Karpas-422 (cell line): ENCODE measurements around the gene FURIN. TPM values are rescaled to one million over a fixed set of nuclear protein-coding genes. Genes with fewer than 3 reads are reported as not detected.
A peak's percentile ranks its signal among the peaks of the same experiment; 100 is the strongest.
"Not testable (repeated sequence)": the region's sequence is repeated elsewhere in the genome, so short reads cannot be mapped to it uniquely, and the experiment has no call there.

Experiments
- DNase-seq: peaks from one replicate; pipeline ENCODE4 v3.0.0-alpha.2; 2015
- H2AFZ ChIP-seq: fragments of 200-600 bp; sonication (generic); 2 replicates; pipeline ENCODE4 v1.6.1; 2014; ENCODE audit warnings: antibody characterized with exemption, low read length, mixed read lengths
- H3K27ac ChIP-seq: fragments of 200-600 bp; sonication (generic); 2 replicates; pipeline ENCODE4 v1.5.1; 2014; ENCODE audit warnings: mild to moderate bottlenecking, low read length, moderate library complexity
- H3K27me3 ChIP-seq: fragments of 200-600 bp; sonication (generic); 2 replicates; pipeline ENCODE4 v1.6.1; 2014; ENCODE audit warnings: low read length, mixed read lengths
- H3K36me3 ChIP-seq: fragments of 200-600 bp; sonication (generic); 2 replicates; pipeline ENCODE4 v1.6.1; 2014; ENCODE audit warnings: low read length, mixed read lengths; ENCODE audit not compliant: insufficient read depth
- H3K4me1 ChIP-seq: fragments of 200-600 bp; sonication (generic); 2 replicates; pipeline ENCODE4 v1.6.1; 2014; ENCODE audit warnings: mild to moderate bottlenecking, low read length, mixed read lengths
- H3K4me2 ChIP-seq: fragments of 200-600 bp; sonication (generic); 2 replicates; pipeline ENCODE4 v1.6.1; 2014; ENCODE audit warnings: low read length, low read depth, mild to moderate bottlenecking; ENCODE audit not compliant: poor library complexity, severe bottlenecking
- H3K4me3 ChIP-seq: fragments of 200-600 bp; sonication (generic); 2 replicates; pipeline ENCODE4 v1.5.1; 2014; ENCODE audit warnings: mild to moderate bottlenecking, antibody characterized with exemption, low read length, mixed read lengths
- H3K79me2 ChIP-seq: fragments of 200-600 bp; sonication (generic); 2 replicates; pipeline ENCODE4 v1.6.1; 2014; ENCODE audit warnings: mild to moderate bottlenecking, low read length, mixed read lengths
- H3K9ac ChIP-seq: fragments of 200-600 bp; sonication (generic); 2 replicates; pipeline ENCODE4 v1.6.0; 2014; ENCODE audit warnings: low read length
- H3K9me2 ChIP-seq: fragments of 200-600 bp; sonication (generic), shearing (Covaris generic); replicated peaks from 2 replicates; pipeline ENCODE4 v1.6.0; 2014; ENCODE audit warnings: mild to moderate bottlenecking, low read length, moderate library complexity; ENCODE audit not compliant: insufficient read depth
- H3K9me3 ChIP-seq: fragments of 300-700, 200-600 bp; sonication (generic); 2 replicates; pipeline ENCODE4 v1.6.1; 2014; ENCODE audit warnings: low read length, mixed read lengths
- H4K20me1 ChIP-seq: fragments of 200-600 bp; sonication (generic); 2 replicates; pipeline ENCODE4 v1.6.1; 2014; ENCODE audit warnings: mild to moderate bottlenecking, antibody characterized with exemption, low read length, low read depth; ENCODE audit not compliant: insufficient read depth
- total RNA-seq: library from RNA; depleted of rRNA; stranded (reverse); fragments of >200 nt; shearing (Covaris generic); gene quantifications from 2 replicates; pipeline ENCODE4 v1.2.3, GENCODE V29; 2014; ENCODE audit warnings: low replicate concordance

FURIN gene
- total RNA-seq, 1 experiment from 2014 or later = 30.4 TPM

DNA sequence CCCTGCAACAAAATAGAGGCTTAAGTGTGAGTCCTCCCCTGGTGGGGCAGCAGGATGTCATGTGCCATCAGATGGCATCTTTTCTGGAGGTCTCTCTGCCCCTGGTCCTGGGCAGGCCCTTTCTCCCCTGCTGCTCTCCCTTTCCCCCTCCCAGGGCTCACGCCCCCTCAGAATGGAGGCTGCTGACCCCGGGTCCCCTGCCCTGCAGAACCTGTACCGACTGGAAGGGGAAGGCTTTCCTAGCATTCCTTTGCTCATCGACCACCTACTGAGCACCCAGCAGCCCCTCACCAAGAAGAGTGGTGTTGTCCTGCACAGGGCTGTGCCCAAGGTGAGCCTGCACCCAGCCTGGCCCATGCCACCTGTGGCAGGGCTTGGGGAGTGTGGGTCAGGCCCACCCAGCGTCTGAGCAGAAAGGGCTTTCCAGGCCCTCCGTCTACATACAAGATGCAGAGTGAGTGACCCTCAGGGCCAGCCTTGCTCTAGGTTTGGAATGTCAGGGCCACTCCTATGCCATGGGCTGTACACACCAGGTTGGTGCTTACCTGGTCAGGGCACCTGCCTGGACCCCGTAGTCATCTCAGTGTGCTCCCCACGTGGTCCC lies 23.1 kb downstream of the FURIN start:
- Histone ChIP-seq H2AFZ (no peak overlapping the region), H3K4me1 (peaks cover 12% of the 10 kb centered on the region), H3K27me3 (no peaks in the 10 kb centered on the region), H3K4me2 (no peak overlapping the region), H3K9ac (no peak overlapping the region), H3K9me3 (no peaks in the 10 kb centered on the region), H4K20me1 (no peaks in the 10 kb centered on the region), H3K27ac (no peak overlapping the region), H3K79me2 (peaks cover 1% of the 10 kb centered on the region; the same call in 1 of the 2 replicates), H3K9me2 (no peaks in the 10 kb centered on the region), H3K36me3 (no peaks in the 10 kb centered on the region; the same call in 1 of the 2 replicates), H3K4me3 (no peak overlapping the region)
- no peak for DNase-seq

DNA sequence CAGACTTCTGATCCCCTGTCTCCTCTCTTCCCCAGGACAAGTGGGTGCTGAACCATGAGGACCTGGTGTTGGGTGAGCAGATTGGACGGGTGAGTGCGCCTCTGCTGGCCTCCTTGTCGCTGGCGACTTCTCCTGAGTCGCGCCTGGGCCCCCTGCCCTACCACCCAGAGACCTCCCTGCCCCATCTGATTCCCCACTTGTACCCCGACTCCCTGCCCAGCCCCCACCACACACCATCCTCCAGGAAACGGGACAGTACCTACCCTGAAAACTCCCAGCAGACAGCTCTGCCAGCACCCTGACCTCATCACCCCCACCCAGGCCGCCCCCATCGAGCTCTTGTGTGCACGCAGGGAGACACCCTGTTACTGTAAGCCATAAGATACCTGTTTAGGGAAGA lies 23.6 kb downstream of the FURIN start:
- H3K79me2 ChIP-seq = no peaks in the 10 kb centered on the region
- no peak overlapping the region for H2AFZ ChIP-seq
- H3K4me1 ChIP-seq = peaks cover 10% of the 10 kb centered on the region
- DNase-seq = no peak
- H3K9me3 ChIP-seq = no peaks in the 10 kb centered on the region
- no peaks in the 10 kb centered on the region for H3K9me2 ChIP-seq
- no peak overlapping the region for H3K4me2 ChIP-seq
- H3K27me3 ChIP-seq = no peaks in the 10 kb centered on the region
- no peak overlapping the region for H3K27ac ChIP-seq
- H4K20me1 ChIP-seq = no peaks in the 10 kb centered on the region
- H3K4me3 ChIP-seq = no peak overlapping the region
- no peak overlapping the region for H3K9ac ChIP-seq
- no peaks in the 10 kb centered on the region; the same call in 1 of the 2 replicates for H3K36me3 ChIP-seq

DNA sequence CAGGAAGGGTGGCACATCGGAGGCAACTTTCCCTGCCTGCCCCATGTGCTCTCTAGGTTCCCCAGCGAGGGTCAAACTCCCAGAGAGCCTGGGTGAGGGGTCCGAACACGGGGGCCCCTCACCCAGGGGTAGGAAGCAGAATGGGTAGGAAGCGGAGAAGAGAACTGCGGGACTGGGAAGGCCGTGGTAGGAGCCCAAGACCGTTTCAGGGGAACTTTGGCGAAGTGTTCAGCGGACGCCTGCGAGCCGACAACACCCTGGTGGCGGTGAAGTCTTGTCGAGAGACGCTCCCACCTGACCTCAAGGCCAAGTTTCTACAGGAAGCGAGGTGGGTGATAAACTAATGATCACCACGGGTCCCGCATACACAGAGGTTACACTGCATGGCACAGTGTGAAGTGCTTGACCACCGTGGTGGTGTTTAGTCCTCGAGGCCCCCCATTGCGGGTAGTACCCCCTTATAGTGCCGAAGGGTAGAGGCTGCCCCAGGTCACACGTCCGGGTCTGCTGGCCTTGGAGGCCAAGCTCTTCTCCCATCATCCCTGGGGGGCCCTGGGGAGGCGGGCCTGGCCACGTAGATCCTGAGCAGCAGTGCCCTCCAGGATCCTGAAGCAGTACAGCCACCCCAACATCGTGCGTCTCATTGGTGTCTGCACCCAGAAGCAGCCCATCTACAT lies 24.2 kb downstream of the FURIN start:
- Histone ChIP-seq H2AFZ (no peak overlapping the region), H3K27me3 (no peaks in the 10 kb centered on the region), H3K79me2 (no peaks in the 10 kb centered on the region), H3K9me2 (no peaks in the 10 kb centered on the region), H3K4me3 (peak overlapping the region; percentile 51; the same call in 1 of the 2 replicates), H3K9me3 (no peaks in the 10 kb centered on the region), H3K27ac (no peak overlapping the region), H3K36me3 (no peaks in the 10 kb centered on the region; the same call in 1 of the 2 replicates), H4K20me1 (no peaks in the 10 kb centered on the region), H3K4me1 (peaks cover 10% of the 10 kb centered on the region), H3K4me2 (no peak overlapping the region), H3K9ac (no peak overlapping the region)
- DNase-seq = no peak

DNA sequence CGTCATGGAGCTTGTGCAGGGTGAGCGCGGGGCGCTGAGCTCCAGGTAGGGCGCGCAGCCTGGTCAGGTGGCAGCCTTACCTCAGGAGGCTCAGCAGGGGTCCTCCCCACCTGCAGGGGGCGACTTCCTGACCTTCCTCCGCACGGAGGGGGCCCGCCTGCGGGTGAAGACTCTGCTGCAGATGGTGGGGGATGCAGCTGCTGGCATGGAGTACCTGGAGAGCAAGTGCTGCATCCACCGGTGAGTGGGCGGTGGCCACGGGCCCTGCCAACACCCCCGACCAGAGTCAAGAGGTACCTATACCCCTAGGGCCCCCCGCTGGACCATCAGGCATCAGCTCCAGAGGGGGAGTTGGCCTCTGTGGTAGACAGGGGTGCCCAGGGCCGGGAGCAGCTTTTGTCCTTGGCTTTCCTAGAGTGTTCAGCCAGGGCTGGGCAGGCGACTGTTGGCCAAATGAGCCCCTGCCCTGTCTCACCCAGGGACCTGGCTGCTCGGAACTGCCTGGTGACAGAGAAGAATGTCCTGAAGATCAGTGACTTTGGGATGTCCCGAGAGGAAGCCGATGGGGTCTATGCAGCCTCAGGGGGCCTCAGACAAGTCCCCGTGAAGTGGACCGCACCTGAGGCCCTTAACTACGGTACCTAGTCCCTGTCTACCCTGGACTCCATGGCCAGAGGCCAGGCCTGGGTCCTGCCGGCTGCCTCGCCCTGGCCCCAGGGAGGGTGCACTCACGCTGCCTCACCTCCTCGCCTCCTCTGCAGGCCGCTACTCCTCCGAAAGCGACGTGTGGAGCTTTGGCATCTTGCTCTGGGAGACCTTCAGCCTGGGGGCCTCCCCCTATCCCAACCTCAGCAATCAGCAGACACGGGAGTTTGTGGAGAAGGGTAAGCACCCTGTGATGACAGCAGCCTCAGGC lies 25.0 kb downstream of the FURIN start:
- Histone ChIP-seq H3K4me1 (peaks cover 10% of the 10 kb centered on the region), H3K79me2 (no peaks in the 10 kb centered on the region), H3K27ac (no peak overlapping the region), H3K9me3 (no peaks in the 10 kb centered on the region), H3K27me3 (no peaks in the 10 kb centered on the region), H4K20me1 (no peaks in the 10 kb centered on the region), H2AFZ (no peak overlapping the region), H3K9ac (peak overlapping the region; percentile 49), H3K36me3 (no peaks in the 10 kb centered on the region; the same call in 1 of the 2 replicates), H3K4me2 (peak overlapping the region; percentile 12), H3K9me2 (no peaks in the 10 kb centered on the region), H3K4me3 (peak overlapping the region; percentile 51; the same call in 1 of the 2 replicates)
- no peak for DNase-seq

DNA sequence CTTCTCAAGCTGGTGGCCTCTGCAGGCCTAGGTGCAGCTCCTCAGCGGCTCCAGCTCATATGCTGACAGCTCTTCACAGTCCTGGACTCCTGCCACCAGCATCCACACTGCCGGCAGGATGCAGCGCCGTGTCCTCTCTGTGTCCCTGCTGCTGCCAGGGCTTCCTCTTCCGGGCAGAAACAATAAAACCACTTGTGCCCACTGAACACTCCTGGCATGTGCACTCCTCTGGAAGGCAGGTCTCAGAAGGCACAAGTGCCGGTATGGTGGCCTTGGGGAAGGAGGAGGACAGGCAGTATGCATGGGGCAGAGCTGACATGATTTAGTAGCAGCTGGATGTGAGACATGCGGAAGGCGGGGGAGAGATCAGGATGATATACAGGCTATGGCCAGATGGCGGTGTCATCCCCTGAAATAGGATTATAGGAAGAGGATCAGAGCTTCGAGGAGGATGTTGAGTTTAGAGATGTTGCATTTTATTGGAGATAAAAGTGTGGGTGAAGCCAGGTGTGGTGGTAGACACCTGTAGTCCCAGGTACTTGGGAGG lies 27.3 kb downstream of the FURIN start:
- H3K9me3 ChIP-seq = no peaks in the 10 kb centered on the region
- H3K9me2 ChIP-seq = no peaks in the 10 kb centered on the region
- no peak overlapping the region for H3K4me2 ChIP-seq
- DNase-seq = no peak
- no peak overlapping the region for H3K4me3 ChIP-seq
- no peak overlapping the region for H2AFZ ChIP-seq
- H3K27me3 ChIP-seq = no peaks in the 10 kb centered on the region
- no peaks in the 10 kb centered on the region for H3K4me1 ChIP-seq
- no peaks in the 10 kb centered on the region for H3K79me2 ChIP-seq
- no peak overlapping the region for H3K9ac ChIP-seq
- H3K36me3 ChIP-seq = no peaks in the 10 kb centered on the region; the same call in 1 of the 2 replicates
- no peaks in the 10 kb centered on the region for H4K20me1 ChIP-seq
- no peak overlapping the region for H3K27ac ChIP-seq

DNA sequence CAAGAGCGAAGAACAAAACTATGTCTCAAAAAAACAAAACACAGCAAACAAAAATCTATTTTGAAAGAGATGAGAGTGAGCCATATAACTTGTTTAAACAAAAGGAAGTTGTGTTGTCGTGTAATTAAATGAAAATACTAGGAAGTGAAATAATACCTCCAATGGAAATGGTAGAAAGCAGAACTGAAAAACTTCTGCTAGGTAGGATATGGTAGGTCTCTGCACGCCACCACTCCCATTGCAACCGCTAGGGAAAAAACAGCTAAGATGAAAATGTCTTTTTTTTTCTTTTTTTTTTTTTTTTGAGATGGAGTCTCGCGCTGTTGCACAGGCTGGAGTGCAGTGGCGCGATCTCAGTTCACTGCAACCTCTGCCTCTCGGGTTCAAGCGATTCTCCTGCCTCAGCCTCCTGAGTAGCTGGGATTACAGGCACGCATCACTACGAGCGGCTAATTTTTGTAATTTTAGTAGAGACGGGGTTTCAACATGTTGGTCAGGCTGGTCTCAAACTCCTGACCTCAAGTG lies 28.8 kb downstream of the FURIN start:
- H3K27ac ChIP-seq, H2AFZ ChIP-seq, H3K9ac ChIP-seq, H3K79me2 ChIP-seq, H3K9me3 ChIP-seq, H3K4me2 ChIP-seq, H3K36me3 ChIP-seq, H3K4me3 ChIP-seq, H3K27me3 ChIP-seq, H3K9me2 ChIP-seq, H4K20me1 ChIP-seq: not testable (repeated sequence)
- DNase-seq = peak; percentile 52
- peaks cover 11% of the 10 kb centered on the region for H3K4me1 ChIP-seq

DNA sequence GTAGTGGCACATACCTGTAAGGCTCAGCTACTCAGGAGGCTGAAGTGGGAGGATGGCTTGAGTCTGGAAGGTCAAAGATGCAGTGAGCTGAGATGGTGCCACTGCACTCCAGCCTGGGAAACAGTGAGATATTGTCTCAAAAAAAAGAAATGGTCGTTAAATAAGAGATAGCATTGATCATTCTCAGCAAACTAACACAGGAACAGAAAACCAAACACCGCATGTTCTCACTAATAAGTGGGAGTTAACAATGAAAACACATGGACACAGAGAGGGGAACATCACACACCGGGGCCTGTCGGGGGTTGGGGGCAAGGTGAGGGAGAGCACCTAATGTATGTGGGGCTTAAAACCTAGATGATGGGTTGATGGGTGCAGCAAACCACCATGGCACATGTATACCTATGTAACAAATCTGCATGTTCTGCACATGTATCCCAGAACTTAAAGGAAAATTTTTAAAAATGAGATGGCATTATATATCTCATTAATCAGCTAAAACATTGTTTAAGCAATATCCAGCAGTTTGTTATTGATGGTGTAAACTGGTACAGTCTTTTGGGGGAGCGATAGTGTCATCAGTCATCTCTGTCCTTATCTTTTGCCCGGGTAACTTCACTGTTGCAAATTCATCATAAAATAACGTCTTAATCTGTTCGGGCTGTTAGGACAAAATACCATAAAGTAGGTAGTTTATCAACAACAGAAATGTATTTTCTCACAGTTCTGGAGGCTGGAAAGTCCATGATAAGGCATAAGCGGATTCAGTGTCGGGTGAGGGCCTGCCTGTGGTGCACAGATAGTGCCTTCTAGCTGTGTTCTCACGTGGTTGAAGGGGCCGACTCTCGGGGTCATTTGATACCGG lies 33.0 kb downstream of the FURIN start:
- Histone ChIP-seq H3K4me1 (peaks cover 20% of the 10 kb centered on the region), H3K9me3 (no peaks in the 10 kb centered on the region), H3K27me3 (no peaks in the 10 kb centered on the region), H3K27ac (peak overlapping the region; percentile 65), H3K9ac (peak overlapping the region; percentile 81), H4K20me1 (no peaks in the 10 kb centered on the region), H3K4me3 (peak overlapping the region; percentile 75), H3K36me3 (0 out of 2 replicates have a peak, but pooled peaks cover 6% of the 10 kb centered on the region), H3K9me2 (no peaks in the 10 kb centered on the region), H3K79me2 (peaks cover 5% of the 10 kb centered on the region; the same call in 1 of the 2 replicates), H2AFZ (peak overlapping the region; percentile 47; the same call in 1 of the 2 replicates), H3K4me2 (peak overlapping the region; percentile 89)
- DNase-seq = peak; percentile 77
